ENCODE results near the gene PKIG.
"Not testable (repeated sequence)": the region's sequence is repeated elsewhere in the genome, so short reads cannot be mapped to it uniquely, and the experiment has no call there.

The PKIG gene

DNA sequence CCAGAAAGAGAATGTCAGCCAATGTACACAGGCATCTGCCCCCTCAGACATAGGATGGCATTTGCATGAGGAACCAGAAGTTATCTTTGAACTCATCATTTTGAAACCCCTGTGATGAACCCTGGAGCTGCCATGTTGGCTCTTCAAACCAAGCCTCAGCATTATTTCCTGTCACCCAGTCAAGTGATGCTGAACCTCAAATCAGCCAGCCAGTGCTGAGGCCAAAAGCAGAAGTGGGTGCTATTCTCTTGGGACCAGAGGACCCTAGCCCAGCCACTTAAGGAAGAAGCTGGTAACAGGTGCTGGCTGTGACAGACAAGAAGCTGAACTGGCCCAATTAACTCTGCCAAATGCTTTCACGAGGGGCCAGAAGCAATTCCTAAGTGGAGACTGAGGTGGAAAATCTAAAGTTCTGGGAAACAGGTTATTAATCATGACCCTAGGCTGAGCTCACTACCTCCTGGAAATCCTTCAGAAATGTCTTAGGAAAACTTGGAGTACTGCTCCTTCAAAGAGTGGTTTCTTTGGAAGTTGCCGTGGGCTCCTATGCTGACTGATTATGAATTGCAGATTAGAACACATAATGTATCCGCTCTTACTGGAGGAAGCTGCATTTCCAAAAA is 4.0 kb downstream of the PKIG start:
- TF ChIP-seq, protein P1, sequence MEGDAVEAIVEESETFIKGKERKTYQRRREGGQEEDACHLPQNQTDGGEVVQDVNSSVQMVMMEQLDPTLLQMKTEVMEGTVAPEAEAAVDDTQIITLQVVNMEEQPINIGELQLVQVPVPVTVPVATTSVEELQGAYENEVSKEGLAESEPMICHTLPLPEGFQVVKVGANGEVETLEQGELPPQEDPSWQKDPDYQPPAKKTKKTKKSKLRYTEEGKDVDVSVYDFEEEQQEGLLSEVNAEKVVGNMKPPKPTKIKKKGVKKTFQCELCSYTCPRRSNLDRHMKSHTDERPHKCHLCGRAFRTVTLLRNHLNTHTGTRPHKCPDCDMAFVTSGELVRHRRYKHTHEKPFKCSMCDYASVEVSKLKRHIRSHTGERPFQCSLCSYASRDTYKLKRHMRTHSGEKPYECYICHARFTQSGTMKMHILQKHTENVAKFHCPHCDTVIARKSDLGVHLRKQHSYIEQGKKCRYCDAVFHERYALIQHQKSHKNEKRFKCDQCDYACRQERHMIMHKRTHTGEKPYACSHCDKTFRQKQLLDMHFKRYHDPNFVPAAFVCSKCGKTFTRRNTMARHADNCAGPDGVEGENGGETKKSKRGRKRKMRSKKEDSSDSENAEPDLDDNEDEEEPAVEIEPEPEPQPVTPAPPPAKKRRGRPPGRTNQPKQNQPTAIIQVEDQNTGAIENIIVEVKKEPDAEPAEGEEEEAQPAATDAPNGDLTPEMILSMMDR (IDR thresholded peaks at IDR 0.05; ENCODE audit: low read length, missing control alignments), result no peak
- no peak for DNase-seq (ENCODE audit: low read depth)
- no peak overlapping the region for H3K4me3 ChIP-seq (replicated peaks; ENCODE audit: low read depth, low read length)

DNA sequence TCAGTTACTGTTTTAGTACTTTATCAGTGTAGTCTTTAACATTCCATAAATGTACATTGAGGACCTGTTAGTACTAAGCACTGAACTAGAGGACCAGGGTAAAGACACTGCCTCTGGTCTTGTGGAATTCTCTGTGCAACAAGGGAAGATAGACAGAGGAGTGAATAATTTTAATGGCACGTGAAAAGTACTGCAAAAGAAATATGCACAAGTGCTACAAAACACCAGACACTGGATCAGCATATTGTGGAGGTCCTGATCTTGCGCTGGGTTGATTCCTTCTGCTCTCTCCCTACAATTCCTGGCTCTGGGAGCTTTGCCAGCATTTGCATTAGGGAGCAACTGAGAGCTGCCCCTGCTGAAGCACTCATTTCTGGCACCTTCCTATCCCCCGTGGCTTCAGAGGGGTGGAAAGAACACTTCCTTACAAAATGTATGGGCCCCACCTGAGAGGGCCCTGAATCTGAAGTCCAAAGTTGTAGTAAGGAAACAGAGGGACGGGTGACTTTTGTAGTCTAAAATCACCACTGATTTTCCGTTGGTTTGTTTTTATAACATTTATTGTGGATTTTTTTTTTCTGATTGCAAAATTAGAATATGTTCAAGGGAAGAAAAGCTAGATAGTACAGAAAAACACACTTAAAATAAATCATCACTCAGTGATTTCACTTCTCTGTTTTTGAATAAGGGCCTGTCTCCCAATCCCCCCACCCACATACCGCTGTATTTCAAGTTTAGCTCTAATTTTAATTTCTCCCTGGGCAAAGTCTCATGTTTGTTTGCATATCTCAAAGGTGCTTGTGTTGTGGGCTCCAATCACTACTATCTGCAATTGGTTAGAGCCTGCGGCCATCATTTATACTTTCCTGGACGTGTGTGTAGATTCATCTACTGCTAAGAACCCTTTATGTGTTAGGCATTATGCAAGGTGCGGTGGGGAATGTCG is 4.9 kb downstream of the PKIG start:
- TF ChIP-seq, protein P1 (IDR thresholded peaks at IDR 0.05; ENCODE audit: low read length, missing control alignments), result no peak
- no peak overlapping the region for H3K4me3 ChIP-seq (replicated peaks; ENCODE audit: low read depth, low read length)
- DNase-seq (ENCODE audit: low read depth), result no peak

DNA sequence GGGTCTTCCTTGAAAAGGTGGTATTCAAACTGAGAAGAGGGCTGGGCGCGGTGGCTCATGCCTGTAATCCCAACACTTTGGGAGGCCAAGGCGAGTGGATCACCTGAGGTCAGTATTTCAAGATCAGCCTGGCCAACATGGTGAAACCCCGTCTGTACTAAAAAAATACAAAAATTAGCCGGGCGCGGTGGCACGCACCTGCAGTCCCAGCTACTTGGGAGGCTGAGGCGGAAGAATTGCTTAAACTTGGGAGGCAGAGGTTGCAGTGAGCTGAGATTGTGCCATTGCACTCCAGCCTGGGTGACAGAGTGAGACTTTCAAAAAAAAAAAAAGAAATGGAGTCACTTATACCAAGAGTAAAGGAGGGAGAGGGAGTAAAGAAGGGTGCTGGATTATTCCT is 5.9 kb downstream of the PKIG start:
- not testable (repeated sequence) for DNase-seq (ENCODE audit: low read depth); H3K4me3 ChIP-seq (replicated peaks; ENCODE audit: low read depth, low read length)

DNA sequence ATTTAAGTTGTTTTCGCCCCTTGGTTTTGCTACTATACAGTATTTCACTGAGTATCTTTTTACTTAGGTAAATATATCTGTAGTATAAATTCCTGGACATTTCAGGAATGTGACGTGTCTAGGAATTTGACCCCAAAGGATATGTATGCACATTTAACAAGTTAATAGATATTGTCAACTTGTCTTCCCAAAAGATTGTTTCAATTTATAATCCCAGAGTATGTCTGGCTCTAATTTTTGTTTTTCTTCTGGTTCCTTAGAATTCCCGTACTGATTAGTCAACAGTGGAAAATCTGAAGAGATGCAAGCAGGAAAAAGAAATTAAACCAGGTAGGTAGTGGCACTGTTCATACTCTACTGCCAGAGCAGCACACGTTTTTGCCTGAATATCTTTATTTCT is 7.2 kb downstream of the PKIG start:
- no peak overlapping the region for H3K4me3 ChIP-seq (replicated peaks; ENCODE audit: low read depth, low read length)
- TF ChIP-seq, protein P1 (IDR thresholded peaks at IDR 0.05; ENCODE audit: low read length, missing control alignments), result no peak
- DNase-seq (ENCODE audit: low read depth), result no peak

DNA sequence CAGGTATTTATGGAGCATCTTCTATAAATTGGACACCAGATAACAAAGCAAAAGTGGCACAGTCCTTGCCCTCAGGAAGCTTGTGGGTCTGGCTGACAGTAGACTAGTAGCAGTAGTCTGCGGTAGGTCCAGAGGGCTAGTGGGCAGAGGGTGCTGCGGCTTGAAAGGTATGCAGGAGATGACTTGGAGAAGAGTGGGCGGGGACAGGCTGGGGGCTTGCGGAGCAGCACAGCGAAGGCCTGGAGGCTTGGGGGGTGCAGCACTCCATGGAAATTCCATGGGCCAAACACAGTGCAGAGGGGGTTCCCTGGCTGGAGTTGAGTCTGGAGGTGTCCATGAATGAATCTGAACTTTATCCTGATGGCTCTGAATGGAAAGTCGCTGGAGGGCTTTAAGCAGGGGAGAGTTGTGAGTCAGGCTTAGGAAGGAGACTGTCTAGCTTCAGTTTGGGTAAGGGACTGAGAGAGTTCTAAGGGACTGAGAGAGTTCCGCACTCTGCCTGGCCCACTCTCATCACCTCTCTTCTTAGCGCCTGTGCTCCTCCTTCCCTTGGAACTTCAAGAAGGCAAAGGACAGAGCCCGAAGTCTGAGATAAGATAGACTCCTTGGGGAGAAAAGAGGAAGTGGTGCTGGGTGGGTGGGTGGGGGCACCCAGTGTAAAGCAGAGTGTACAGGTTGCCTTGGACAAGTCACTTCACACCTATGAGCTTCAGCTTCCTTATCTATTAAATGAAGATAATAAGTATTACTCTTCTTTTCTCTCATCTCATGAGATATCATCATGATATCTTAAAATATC is 8.8 kb downstream of the PKIG start:
- no peak for DNase-seq (ENCODE audit: low read depth)
- H3K4me3 ChIP-seq (replicated peaks; ENCODE audit: low read depth, low read length), result no peak overlapping the region
- TF ChIP-seq, protein P1 (IDR thresholded peaks at IDR 0.05; ENCODE audit: low read length, missing control alignments), result no peak

DNA sequence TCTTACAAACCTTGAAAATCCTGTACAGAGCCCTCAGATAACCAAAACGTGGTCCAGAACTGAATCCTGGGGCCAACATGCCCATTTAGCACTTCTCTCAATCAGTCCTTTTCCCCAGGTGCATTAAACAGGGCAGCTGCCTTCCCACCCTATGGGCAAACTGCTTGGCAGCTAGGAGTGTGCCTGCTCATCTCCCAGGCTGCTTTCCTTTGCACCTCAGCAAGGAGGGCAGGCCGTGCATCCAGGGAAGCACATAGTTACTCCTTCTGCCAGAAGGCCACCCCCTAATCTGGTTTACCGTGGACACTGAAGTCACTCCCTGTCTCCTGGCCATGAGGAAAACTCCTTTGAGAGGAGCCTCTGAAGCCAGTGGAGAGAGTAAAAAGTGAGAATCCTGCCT is 10.0 kb downstream of the PKIG start:
- H3K4me3 ChIP-seq (replicated peaks; ENCODE audit: low read depth, low read length), result no peak overlapping the region
- TF ChIP-seq, protein P1 (IDR thresholded peaks at IDR 0.05; ENCODE audit: low read length, missing control alignments), result no peak
- DNase-seq (ENCODE audit: low read depth), result no peak

DNA sequence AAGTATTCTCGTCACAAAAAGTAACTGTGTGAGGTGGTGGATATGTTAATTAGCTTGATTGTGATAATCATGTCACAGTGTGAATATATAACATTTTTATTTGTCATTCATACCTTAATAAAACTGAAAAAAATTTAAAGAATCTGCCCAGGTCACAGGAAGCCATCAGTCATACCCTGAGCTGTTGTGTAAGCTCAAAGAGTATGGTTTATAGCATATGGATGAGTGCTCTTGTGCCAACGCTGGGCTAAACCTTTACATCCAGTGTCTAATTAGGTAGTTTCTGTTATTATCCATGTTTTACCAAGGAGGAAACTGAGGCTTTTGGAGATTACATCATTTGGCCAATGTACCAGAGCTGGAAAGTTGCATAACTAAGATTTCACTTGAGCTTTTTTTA is 11.4 kb downstream of the PKIG start:
- no peak for DNase-seq (ENCODE audit: low read depth)
- TF ChIP-seq, protein P1 (IDR thresholded peaks at IDR 0.05; ENCODE audit: low read length, missing control alignments), result no peak

More for the DNA sequence above, 11.4 kb downstream of the PKIG start:
- no peak overlapping the region for H3K4me3 ChIP-seq (replicated peaks; ENCODE audit: low read depth, low read length)

All from fibroblast of pulmonary artery (primary cell).